ENCODE measurements around the gene WDR38. TPM values are rescaled to one million over a fixed set of nuclear protein-coding genes. Genes with fewer than 3 reads are reported as not detected.
"Not testable (repeated sequence)": the region's sequence is repeated elsewhere in the genome, so short reads cannot be mapped to it uniquely, and the experiment has no call there.

Gene WDR38
- total RNA-seq, 1 experiment from 2014 or later: not detected

- intact Hi-C loops (cut with micrococcal nuclease; ENCODE audit: unreplicated experiment): no loop called here
- ChIA-PET POLR2A (interaction anchor here (0.5 to 0.6 kb wide), 2 partner anchors 11 to 30 kb away, joined by 3 read pairs; no protein-coding TSS in a partner anchor), CTCF (interaction anchor here (1.3 to 2.7 kb wide), 2 partner anchors 11 to 64 kb away, joined by 3 to 17 read pairs; partner anchors contain the start of genes OLFML2A and WDR38)
- Mint-ChIP-seq H3K27me3 (ENCODE audit: insufficient read depth, unreplicated experiment) (no peaks in the 10 kb centered on the region), H3K27ac (ENCODE audit: unreplicated experiment) (no peak overlapping the region), H3K36me3 (ENCODE audit: insufficient read depth, unreplicated experiment) (no peaks in the 10 kb centered on the region), H3K4me1 (ENCODE audit: low read depth, unreplicated experiment) (no peaks in the 10 kb centered on the region), H3K4me3 (ENCODE audit: unreplicated experiment) (no peak overlapping the region), H3K9me3 (ENCODE audit: unreplicated experiment) (no peaks in the 10 kb centered on the region)
- no peak for DNase-seq
- H3K27me3 ChIP-seq (replicated peaks; ENCODE audit: control insufficient read depth, insufficient read depth, low read length): no peaks in the 10 kb centered on the region
- BruUV-seq (replicated peaks): no TSS peak
- no peaks in the 10 kb centered on the region for H3K4me1 ChIP-seq
- TF ChIP-seq CTCF (IDR thresholded peaks at IDR 0.05; ENCODE audit: insufficient read depth in 1 of 2, low read depth in 1 of 2, low read length in 1 of 2, severe bottlenecking in 1 of 2, unreplicated experiment in 1 of 2): no peak
- H3K4me3 ChIP-seq (ENCODE audit: low read depth, low read length): no peak overlapping the region
- H3K36me3 ChIP-seq (ENCODE audit: control insufficient read depth, insufficient read depth, low read length): no peaks in the 10 kb centered on the region
- no peaks in the 10 kb centered on the region for H3K9me3 ChIP-seq
These were observed 12.0 kb upstream of the WDR38 start for GRCh38 chr9:124841075-124841821.

- no peaks in the 10 kb centered on the region for H3K4me1 ChIP-seq
- no peaks in the 10 kb centered on the region for H3K9me3 ChIP-seq
- Mint-ChIP-seq H3K4me3 (ENCODE audit: unreplicated experiment) (no peak overlapping the region), H3K27ac (ENCODE audit: unreplicated experiment) (no peak overlapping the region), H3K9me3 (ENCODE audit: unreplicated experiment) (no peaks in the 10 kb centered on the region), H3K36me3 (ENCODE audit: insufficient read depth, unreplicated experiment) (no peaks in the 10 kb centered on the region), H3K27me3 (ENCODE audit: insufficient read depth, unreplicated experiment) (no peaks in the 10 kb centered on the region), H3K4me1 (ENCODE audit: low read depth, unreplicated experiment) (no peaks in the 10 kb centered on the region)
- ChIA-PET CTCF (interaction anchor here (0.7 kb wide), 1 partner anchor 350 kb away, joined by 5 read pairs; no protein-coding TSS in a partner anchor), POLR2A (no interaction called here)
- intact Hi-C loops (cut with micrococcal nuclease; ENCODE audit: unreplicated experiment): no loop called here
- no peaks in the 10 kb centered on the region for H3K27me3 ChIP-seq (replicated peaks; ENCODE audit: control insufficient read depth, insufficient read depth, low read length)
- DNase-seq: no peak
- no peaks in the 10 kb centered on the region for H3K36me3 ChIP-seq (ENCODE audit: control insufficient read depth, insufficient read depth, low read length)
- no peak for TF ChIP-seq CTCF (IDR thresholded peaks at IDR 0.05; ENCODE audit: insufficient read depth in 1 of 2, low read depth in 1 of 2, low read length in 1 of 2, severe bottlenecking in 1 of 2, unreplicated experiment in 1 of 2)
- no TSS peak for BruUV-seq (replicated peaks)
- no peak overlapping the region for H3K4me3 ChIP-seq (ENCODE audit: low read depth, low read length)
These were observed 9.7 kb upstream of the WDR38 start for GRCh38 chr9:124843456-124844034.

GRCh38 chr9:124844291-124844690 is 9.0 kb upstream of the WDR38 start:
- no peaks in the 10 kb centered on the region for H3K36me3 Mint-ChIP-seq (ENCODE audit: insufficient read depth, unreplicated experiment)
- ChIA-PET POLR2A (no interaction called here), CTCF (interaction anchor here (0.7 kb wide), 1 partner anchor 351 kb away, joined by 5 read pairs; no protein-coding TSS in a partner anchor)
- H3K4me1 Mint-ChIP-seq (ENCODE audit: low read depth, unreplicated experiment): no peaks in the 10 kb centered on the region
- no TSS peak for BruUV-seq (replicated peaks)
- no peaks in the 10 kb centered on the region for H3K27me3 Mint-ChIP-seq (ENCODE audit: insufficient read depth, unreplicated experiment)
- TF ChIP-seq CTCF (IDR thresholded peaks at IDR 0.05; ENCODE audit: insufficient read depth in 1 of 2, low read depth in 1 of 2, low read length in 1 of 2, severe bottlenecking in 1 of 2, unreplicated experiment in 1 of 2): no peak
- H3K4me3 Mint-ChIP-seq (ENCODE audit: unreplicated experiment): no peak overlapping the region
- Histone ChIP-seq H3K9me3 (no peaks in the 10 kb centered on the region), H3K4me3 (ENCODE audit: low read depth, low read length) (no peak overlapping the region), H3K4me1 (no peaks in the 10 kb centered on the region), H3K36me3 (ENCODE audit: control insufficient read depth, insufficient read depth, low read length) (no peaks in the 10 kb centered on the region), H3K27me3 (replicated peaks; ENCODE audit: control insufficient read depth, insufficient read depth, low read length) (no peaks in the 10 kb centered on the region)
- H3K9me3 Mint-ChIP-seq (ENCODE audit: unreplicated experiment): no peaks in the 10 kb centered on the region
- H3K27ac Mint-ChIP-seq (ENCODE audit: unreplicated experiment): no peak overlapping the region
- no peak for DNase-seq
- intact Hi-C loops (cut with micrococcal nuclease; ENCODE audit: unreplicated experiment): no loop called here

- CTCF ChIA-PET; H3K9me3 ChIP-seq; H3K27ac Mint-ChIP-seq (ENCODE audit: unreplicated experiment); H3K4me1 Mint-ChIP-seq (ENCODE audit: low read depth, unreplicated experiment); H3K27me3 ChIP-seq (replicated peaks; ENCODE audit: control insufficient read depth, insufficient read depth, low read length); H3K4me3 Mint-ChIP-seq (ENCODE audit: unreplicated experiment); DNase-seq; BruUV-seq (replicated peaks); H3K9me3 Mint-ChIP-seq (ENCODE audit: unreplicated experiment); H3K27me3 Mint-ChIP-seq (ENCODE audit: insufficient read depth, unreplicated experiment); H3K36me3 Mint-ChIP-seq (ENCODE audit: insufficient read depth, unreplicated experiment); H3K36me3 ChIP-seq (ENCODE audit: control insufficient read depth, insufficient read depth, low read length); H3K4me1 ChIP-seq; POLR2A ChIA-PET; intact Hi-C loops (cut with micrococcal nuclease; ENCODE audit: unreplicated experiment); H3K4me3 ChIP-seq (ENCODE audit: low read depth, low read length): not testable (repeated sequence)
These were observed 6.8 kb upstream of the WDR38 start for GRCh38 chr9:124846467-124846866.

Data from Caco-2 (cell line).